Liver (tissue), 9 donors: ENCODE results near the gene MACROH2A1. TPM values are rescaled to one million over a fixed set of nuclear protein-coding genes. Genes with fewer than 3 reads are reported as not detected.

ENCODE experiments used
- DNase-seq: peaks from one replicate; pipeline ENCODE4 v3.0.0-alpha.2; 2017; ENCODE audit warnings: low spot score
- H3K27ac ChIP-seq, 2 donors: one replicate each; pipeline ENCODE4 v1.7.0; 2013; ENCODE audit warnings: inconsistent platforms in 2 of 2, low read length in 2 of 2, control low read depth in 1 of 2, low read depth in 1 of 2, mild to moderate bottlenecking in 1 of 2
- H3K27me3 ChIP-seq, 4 donors: one replicate each; pipeline versions ENCODE4 v1.6.1 to v1.7.0; 2013; ENCODE audit warnings: low read length in 3 of 4, inconsistent platforms in 1 of 4, mild to moderate bottlenecking in 1 of 4, moderate library complexity in 1 of 4; ENCODE audit not compliant: control insufficient read depth in 4 of 4, insufficient read depth in 4 of 4
- H3K36me3 ChIP-seq, 4 donors: one replicate each; pipeline versions ENCODE4 v1.6.1 to v1.7.0; 2013; ENCODE audit warnings: low read length in 3 of 4, mild to moderate bottlenecking in 3 of 4, low read depth in 1 of 4, moderate library complexity in 1 of 4; ENCODE audit not compliant: control insufficient read depth in 4 of 4, insufficient read depth in 3 of 4
- H3K4me1 ChIP-seq, 4 donors: one replicate each; pipeline versions ENCODE4 v1.6.1 to v1.7.0; 2013; ENCODE audit warnings: low read length in 3 of 4, mild to moderate bottlenecking in 3 of 4, moderate library complexity in 1 of 4; ENCODE audit not compliant: control insufficient read depth in 4 of 4, insufficient read depth in 4 of 4
- H3K4me3 ChIP-seq, 3 donors: one replicate each; pipeline versions ENCODE4 v1.6.1 to v1.7.0; 2013; ENCODE audit warnings: low read length in 3 of 3, control low read depth in 1 of 3, low read depth in 1 of 3, mild to moderate bottlenecking in 1 of 3
- H3K9ac ChIP-seq, 2 donors: one replicate each; pipeline ENCODE4 v1.7.0; 2013; ENCODE audit warnings: low read length in 2 of 2, mild to moderate bottlenecking in 2 of 2, moderate library complexity in 2 of 2, control low read depth in 1 of 2, low read depth in 1 of 2
- H3K9me3 ChIP-seq, 4 donors: one replicate each; pipeline versions ENCODE4 v1.6.1 to v1.7.0; 2013; ENCODE audit warnings: low read length in 3 of 4; ENCODE audit not compliant: control insufficient read depth in 4 of 4
- EGR1 ChIP-seq, 2 donors: IDR thresholded peaks; 2 replicates each; pipeline ENCODE4 v1.6.1; 2016 to 2018; ENCODE audit warnings: antibody characterized with exemption in 2 of 2, low read depth in 2 of 2
- FOXA1 ChIP-seq: IDR thresholded peaks from 2 replicates; pipeline ENCODE4 v1.6.1; 2016; ENCODE audit warnings: antibody characterized with exemption
- FOXA2 ChIP-seq: IDR thresholded peaks from 2 replicates; pipeline ENCODE4 v1.6.1; 2016; ENCODE audit warnings: antibody characterized with exemption
- GABPA ChIP-seq, 2 donors: IDR thresholded peaks in 1 of 2; conservative IDR thresholded peaks in 1 of 2; 2 replicates each; pipeline ENCODE4 v1.6.1; 2016; ENCODE audit warnings: antibody characterized with exemption in 2 of 2, mild to moderate bottlenecking in 1 of 2, moderate library complexity in 1 of 2
- HNF4A ChIP-seq, 2 donors: conservative IDR thresholded peaks; 2 replicates each; pipeline ENCODE4 v1.6.1; 2016; ENCODE audit warnings: antibody characterized with exemption in 2 of 2, mild to moderate bottlenecking in 2 of 2
- HNF4G ChIP-seq: IDR thresholded peaks from 2 replicates; pipeline ENCODE4 v1.6.1; 2016; ENCODE audit warnings: antibody characterized with exemption
- JUND ChIP-seq, 2 donors: IDR thresholded peaks; 2 replicates each; pipeline ENCODE4 v1.6.1; 2016; ENCODE audit warnings: antibody characterized with exemption in 2 of 2
- MAX ChIP-seq: IDR thresholded peaks from 2 replicates; pipeline ENCODE4 v1.6.1; 2016; ENCODE audit warnings: antibody characterized with exemption
- NR2F2 ChIP-seq: IDR thresholded peaks from 2 replicates; pipeline ENCODE4 v1.6.1; 2016; ENCODE audit warnings: antibody characterized with exemption
- RAD21 ChIP-seq, 2 donors: IDR thresholded peaks; 2 replicates each; pipeline ENCODE4 v1.6.1; 2016; ENCODE audit warnings: antibody characterized with exemption in 2 of 2, mild to moderate bottlenecking in 2 of 2
- RXRA ChIP-seq, 2 donors: IDR thresholded peaks; 2 replicates each; pipeline ENCODE4 v1.6.1; 2017 to 2018; ENCODE audit warnings: antibody characterized with exemption in 2 of 2, mild to moderate bottlenecking in 1 of 2
- SP1 ChIP-seq: IDR thresholded peaks from 2 replicates; pipeline ENCODE4 v1.6.1; 2018; ENCODE audit warnings: antibody characterized with exemption, mild to moderate bottlenecking
- TAF1 ChIP-seq: conservative IDR thresholded peaks from 2 replicates; pipeline ENCODE4 v1.6.1; 2016; ENCODE audit warnings: antibody characterized with exemption, mild to moderate bottlenecking
- YY1 ChIP-seq: IDR thresholded peaks from 2 replicates; pipeline ENCODE4 v1.6.1; 2016; ENCODE audit warnings: antibody characterized with exemption, mild to moderate bottlenecking
- ZBTB33 ChIP-seq: IDR thresholded peaks from 2 replicates; pipeline ENCODE4 v1.6.1; 2016; ENCODE audit warnings: antibody characterized with exemption
- WGBS: extraction: QIAGEN DNeasy Blood & Tissue Kit; methylation state at CpG from one replicate; pipeline ENCODE4 v1.1.7; 2013; 5-methylcytosine and 5-hydroxymethylcytosine counted together
- polyA plus RNA-seq, 2 donors: library from polyadenylated mRNA; stranded (reverse) in 1 of 2; unstranded in 1 of 2; fragments of 200-250 nt in 1 of 2; fragments of >200 nt in 1 of 2; fragmentation: Nextera tagmentation in 1 of 2; extraction: Ambion mirVana in 1 of 2; gene quantifications; one replicate each; pipeline versions ENCODE4 v1.2.1 to v1.2.3, GENCODE V29; 2013 to 2015
- total RNA-seq, 2 donors: library from RNA; depleted of rRNA; stranded (reverse); fragments of >200 nt; gene quantifications; one replicate each; pipeline ENCODE4 v1.2.3, GENCODE V29; 2014
- TF ChIP-seq, protein P1 (sequence below): fragments of 150-350 bp; IDR thresholded peaks from 2 replicates; pipeline ENCODE4 v1.5.1; 2017; ENCODE audit warnings: improper control_type of control experiment, low read depth, low read length; ENCODE audit not compliant: missing input control
- TF ChIP-seq, protein P2 (sequence below): IDR thresholded peaks from 2 replicates; pipeline ENCODE4 v1.6.1; 2016; ENCODE audit warnings: antibody characterized with exemption, mild to moderate bottlenecking
- TF ChIP-seq, protein P3 (sequence below): IDR thresholded peaks from 2 replicates; pipeline ENCODE4 v1.6.1; 2016; ENCODE audit warnings: antibody characterized with exemption
- donor health status: healthy.
- donor health status: healthy.
- donor health status: healthy.
- donor health status: healthy.
- donor health status: healthy.

MACROH2A1 gene
- total and polyA plus RNA-seq, 4 donors: 33.7 to 113 (median 62.7) TPM

- no peaks in the 10 kb centered on the region for H3K27me3 ChIP-seq
- no peaks in the 10 kb centered on the region for H3K9me3 ChIP-seq
- no peak overlapping the region for H3K27ac ChIP-seq
- WGBS: 96% methylated on average over 5 of the region's 5 CpGs
- peaks cover 6 to 81% (median 47%) of the 10 kb centered on the region in 4 donors for H3K36me3 ChIP-seq
- no peak overlapping the region for H3K4me3 ChIP-seq
- no peak for TF ChIP-seq FOXA2
- TF ChIP-seq NR2F2: no peak
- TF ChIP-seq TAF1: no peak
- no peak for TF ChIP-seq GABPA (IDR thresholded peaks at IDR 0.05 in 1 of 2, conservative IDR thresholded peaks at IDR 0.05 in 1 of 2)
- TF ChIP-seq SP1: no peak
- TF ChIP-seq ZBTB33: no peak
- no peak for TF ChIP-seq RAD21 (IDR thresholded peaks at IDR 0.05)
- TF ChIP-seq, protein P1, sequence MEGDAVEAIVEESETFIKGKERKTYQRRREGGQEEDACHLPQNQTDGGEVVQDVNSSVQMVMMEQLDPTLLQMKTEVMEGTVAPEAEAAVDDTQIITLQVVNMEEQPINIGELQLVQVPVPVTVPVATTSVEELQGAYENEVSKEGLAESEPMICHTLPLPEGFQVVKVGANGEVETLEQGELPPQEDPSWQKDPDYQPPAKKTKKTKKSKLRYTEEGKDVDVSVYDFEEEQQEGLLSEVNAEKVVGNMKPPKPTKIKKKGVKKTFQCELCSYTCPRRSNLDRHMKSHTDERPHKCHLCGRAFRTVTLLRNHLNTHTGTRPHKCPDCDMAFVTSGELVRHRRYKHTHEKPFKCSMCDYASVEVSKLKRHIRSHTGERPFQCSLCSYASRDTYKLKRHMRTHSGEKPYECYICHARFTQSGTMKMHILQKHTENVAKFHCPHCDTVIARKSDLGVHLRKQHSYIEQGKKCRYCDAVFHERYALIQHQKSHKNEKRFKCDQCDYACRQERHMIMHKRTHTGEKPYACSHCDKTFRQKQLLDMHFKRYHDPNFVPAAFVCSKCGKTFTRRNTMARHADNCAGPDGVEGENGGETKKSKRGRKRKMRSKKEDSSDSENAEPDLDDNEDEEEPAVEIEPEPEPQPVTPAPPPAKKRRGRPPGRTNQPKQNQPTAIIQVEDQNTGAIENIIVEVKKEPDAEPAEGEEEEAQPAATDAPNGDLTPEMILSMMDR: no peak
- no peak for TF ChIP-seq HNF4A (conservative IDR thresholded peaks at IDR 0.05)
- no peak for TF ChIP-seq EGR1 (IDR thresholded peaks at IDR 0.05; ENCODE audit: low read depth in 2 of 2)
- TF ChIP-seq MAX: no peak
- TF ChIP-seq HNF4G: no peak
- TF ChIP-seq, protein P2, sequence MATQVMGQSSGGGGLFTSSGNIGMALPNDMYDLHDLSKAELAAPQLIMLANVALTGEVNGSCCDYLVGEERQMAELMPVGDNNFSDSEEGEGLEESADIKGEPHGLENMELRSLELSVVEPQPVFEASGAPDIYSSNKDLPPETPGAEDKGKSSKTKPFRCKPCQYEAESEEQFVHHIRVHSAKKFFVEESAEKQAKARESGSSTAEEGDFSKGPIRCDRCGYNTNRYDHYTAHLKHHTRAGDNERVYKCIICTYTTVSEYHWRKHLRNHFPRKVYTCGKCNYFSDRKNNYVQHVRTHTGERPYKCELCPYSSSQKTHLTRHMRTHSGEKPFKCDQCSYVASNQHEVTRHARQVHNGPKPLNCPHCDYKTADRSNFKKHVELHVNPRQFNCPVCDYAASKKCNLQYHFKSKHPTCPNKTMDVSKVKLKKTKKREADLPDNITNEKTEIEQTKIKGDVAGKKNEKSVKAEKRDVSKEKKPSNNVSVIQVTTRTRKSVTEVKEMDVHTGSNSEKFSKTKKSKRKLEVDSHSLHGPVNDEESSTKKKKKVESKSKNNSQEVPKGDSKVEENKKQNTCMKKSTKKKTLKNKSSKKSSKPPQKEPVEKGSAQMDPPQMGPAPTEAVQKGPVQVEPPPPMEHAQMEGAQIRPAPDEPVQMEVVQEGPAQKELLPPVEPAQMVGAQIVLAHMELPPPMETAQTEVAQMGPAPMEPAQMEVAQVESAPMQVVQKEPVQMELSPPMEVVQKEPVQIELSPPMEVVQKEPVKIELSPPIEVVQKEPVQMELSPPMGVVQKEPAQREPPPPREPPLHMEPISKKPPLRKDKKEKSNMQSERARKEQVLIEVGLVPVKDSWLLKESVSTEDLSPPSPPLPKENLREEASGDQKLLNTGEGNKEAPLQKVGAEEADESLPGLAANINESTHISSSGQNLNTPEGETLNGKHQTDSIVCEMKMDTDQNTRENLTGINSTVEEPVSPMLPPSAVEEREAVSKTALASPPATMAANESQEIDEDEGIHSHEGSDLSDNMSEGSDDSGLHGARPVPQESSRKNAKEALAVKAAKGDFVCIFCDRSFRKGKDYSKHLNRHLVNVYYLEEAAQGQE: no peak
- TF ChIP-seq FOXA1: no peak
- TF ChIP-seq JUND (IDR thresholded peaks at IDR 0.05): no peak
- no peak for TF ChIP-seq RXRA (IDR thresholded peaks at IDR 0.05)
- TF ChIP-seq, protein P3, sequence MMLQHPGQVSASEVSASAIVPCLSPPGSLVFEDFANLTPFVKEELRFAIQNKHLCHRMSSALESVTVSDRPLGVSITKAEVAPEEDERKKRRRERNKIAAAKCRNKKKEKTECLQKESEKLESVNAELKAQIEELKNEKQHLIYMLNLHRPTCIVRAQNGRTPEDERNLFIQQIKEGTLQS: no peak
- no peaks in the 10 kb centered on the region for H3K4me1 ChIP-seq
- no peak overlapping the region for H3K9ac ChIP-seq
- no peak for DNase-seq
These were observed 59.8 kb downstream of the MACROH2A1 start for GRCh38 chr5:135339189-135339588.

DNA sequence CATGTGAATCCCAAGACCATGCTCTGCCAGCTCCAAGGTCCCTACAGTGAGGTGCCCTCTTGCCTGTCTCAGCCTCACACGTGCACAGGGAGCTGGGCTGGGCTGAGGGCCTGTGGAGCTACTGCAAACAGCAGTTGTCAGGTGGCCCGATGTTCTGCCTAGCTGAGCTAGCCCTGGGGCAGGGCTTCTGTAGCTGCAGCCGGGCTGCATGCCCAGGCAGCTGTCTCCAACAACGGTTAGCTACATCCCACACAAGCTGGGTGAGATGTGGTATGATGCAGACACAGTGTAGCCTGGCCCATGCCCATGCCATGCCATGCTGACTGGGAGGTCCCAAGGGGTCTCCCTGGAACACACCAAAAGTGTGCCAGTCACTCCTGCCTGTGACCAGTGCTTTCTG is 62.0 kb downstream of the MACROH2A1 start:
- Histone ChIP-seq H3K27me3 (no peaks in the 10 kb centered on the region), H3K9me3 (no peaks in the 10 kb centered on the region), H3K4me3 (no peak overlapping the region), H3K36me3 (peaks cover 6 to 67% (median 29%) of the 10 kb centered on the region in 4 donors), H3K27ac (no peak overlapping the region), H3K9ac (no peak overlapping the region), H3K4me1 (no peaks in the 10 kb centered on the region)
- WGBS: 80% methylated on average over 4 of the region's 4 CpGs
- DNase-seq: no peak
- TF ChIP-seq YY1 (no peak), ZBTB33 (no peak), HNF4G (no peak), FOXA2 (no peak), GABPA (IDR thresholded peaks at IDR 0.05 in 1 of 2, conservative IDR thresholded peaks at IDR 0.05 in 1 of 2) (no peak), HNF4A (conservative IDR thresholded peaks at IDR 0.05) (no peak), FOXA1 (no peak), RXRA (IDR thresholded peaks at IDR 0.05) (no peak), SP1 (no peak)
- TF ChIP-seq, protein P2: no peak
- TF ChIP-seq, protein P3: no peak
